ENCODE data around the gene GIMAP4.

GIMAP4 gene

DNA sequence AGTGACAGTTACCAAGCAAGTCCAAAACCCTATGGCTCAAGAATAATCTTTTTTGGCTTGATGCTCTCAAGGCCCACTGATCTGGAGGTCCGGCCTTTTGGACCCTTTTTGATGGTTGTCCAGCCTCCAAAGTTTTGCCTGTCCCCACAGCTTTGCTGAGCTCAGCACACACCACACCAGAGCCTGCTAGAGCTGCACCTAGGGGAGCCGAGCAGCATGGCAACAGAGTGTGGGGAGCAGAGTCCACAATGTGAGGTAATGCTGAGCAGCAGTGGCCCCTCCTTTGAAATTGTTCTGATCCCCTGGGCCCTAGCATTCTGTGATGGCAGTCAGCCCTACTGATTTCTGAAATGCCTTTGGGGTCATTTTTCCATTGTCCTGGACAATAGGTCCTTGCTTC, 43.2 kb upstream of the GIMAP4 start:
- TF ChIP-seq, protein P1, sequence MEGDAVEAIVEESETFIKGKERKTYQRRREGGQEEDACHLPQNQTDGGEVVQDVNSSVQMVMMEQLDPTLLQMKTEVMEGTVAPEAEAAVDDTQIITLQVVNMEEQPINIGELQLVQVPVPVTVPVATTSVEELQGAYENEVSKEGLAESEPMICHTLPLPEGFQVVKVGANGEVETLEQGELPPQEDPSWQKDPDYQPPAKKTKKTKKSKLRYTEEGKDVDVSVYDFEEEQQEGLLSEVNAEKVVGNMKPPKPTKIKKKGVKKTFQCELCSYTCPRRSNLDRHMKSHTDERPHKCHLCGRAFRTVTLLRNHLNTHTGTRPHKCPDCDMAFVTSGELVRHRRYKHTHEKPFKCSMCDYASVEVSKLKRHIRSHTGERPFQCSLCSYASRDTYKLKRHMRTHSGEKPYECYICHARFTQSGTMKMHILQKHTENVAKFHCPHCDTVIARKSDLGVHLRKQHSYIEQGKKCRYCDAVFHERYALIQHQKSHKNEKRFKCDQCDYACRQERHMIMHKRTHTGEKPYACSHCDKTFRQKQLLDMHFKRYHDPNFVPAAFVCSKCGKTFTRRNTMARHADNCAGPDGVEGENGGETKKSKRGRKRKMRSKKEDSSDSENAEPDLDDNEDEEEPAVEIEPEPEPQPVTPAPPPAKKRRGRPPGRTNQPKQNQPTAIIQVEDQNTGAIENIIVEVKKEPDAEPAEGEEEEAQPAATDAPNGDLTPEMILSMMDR (IDR thresholded peaks at IDR 0.05; ENCODE audit: insufficient read depth, low read length): no peak
- TF ChIP-seq GABPA (IDR thresholded peaks at IDR 0.05; ENCODE audit: low read depth): no peak
- TF ChIP-seq, protein P2, sequence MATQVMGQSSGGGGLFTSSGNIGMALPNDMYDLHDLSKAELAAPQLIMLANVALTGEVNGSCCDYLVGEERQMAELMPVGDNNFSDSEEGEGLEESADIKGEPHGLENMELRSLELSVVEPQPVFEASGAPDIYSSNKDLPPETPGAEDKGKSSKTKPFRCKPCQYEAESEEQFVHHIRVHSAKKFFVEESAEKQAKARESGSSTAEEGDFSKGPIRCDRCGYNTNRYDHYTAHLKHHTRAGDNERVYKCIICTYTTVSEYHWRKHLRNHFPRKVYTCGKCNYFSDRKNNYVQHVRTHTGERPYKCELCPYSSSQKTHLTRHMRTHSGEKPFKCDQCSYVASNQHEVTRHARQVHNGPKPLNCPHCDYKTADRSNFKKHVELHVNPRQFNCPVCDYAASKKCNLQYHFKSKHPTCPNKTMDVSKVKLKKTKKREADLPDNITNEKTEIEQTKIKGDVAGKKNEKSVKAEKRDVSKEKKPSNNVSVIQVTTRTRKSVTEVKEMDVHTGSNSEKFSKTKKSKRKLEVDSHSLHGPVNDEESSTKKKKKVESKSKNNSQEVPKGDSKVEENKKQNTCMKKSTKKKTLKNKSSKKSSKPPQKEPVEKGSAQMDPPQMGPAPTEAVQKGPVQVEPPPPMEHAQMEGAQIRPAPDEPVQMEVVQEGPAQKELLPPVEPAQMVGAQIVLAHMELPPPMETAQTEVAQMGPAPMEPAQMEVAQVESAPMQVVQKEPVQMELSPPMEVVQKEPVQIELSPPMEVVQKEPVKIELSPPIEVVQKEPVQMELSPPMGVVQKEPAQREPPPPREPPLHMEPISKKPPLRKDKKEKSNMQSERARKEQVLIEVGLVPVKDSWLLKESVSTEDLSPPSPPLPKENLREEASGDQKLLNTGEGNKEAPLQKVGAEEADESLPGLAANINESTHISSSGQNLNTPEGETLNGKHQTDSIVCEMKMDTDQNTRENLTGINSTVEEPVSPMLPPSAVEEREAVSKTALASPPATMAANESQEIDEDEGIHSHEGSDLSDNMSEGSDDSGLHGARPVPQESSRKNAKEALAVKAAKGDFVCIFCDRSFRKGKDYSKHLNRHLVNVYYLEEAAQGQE (IDR thresholded peaks at IDR 0.05; ENCODE audit: insufficient replicate concordance, low read depth): no peak
- TF ChIP-seq SPI1 (IDR thresholded peaks at IDR 0.05; ENCODE audit: borderline replicate concordance, low read depth): no peak
- no peak for TF ChIP-seq POLR2AphosphoS5 (IDR thresholded peaks at IDR 0.05; ENCODE audit: low read depth)
- H3K27ac ChIP-seq (replicated peaks): no peak overlapping the region

DNA sequence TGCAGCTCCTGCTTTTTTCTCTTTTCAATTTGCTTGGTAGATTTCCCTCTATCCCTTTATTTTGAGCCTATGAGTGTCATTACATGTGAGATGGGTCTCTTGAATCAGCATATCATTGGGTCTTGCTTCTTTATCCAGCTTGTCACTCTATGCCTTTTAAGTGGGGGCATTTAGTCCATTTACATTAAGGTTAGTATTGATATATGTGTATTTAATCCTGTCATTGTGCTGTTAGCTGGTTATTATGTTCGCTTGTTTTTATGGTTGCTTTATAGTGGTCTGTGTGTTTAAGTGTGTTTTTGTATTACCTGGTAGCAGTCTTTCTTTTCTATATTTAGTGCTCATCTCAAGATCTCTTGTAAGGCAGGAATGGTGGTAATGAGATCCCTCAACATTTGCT, 35.5 kb upstream of the GIMAP4 start:
- Histone ChIP-seq H3K27ac (replicated peaks) (no peak overlapping the region), H3K27me3 (ENCODE audit: insufficient read depth, poor library complexity, severe bottlenecking) (peaks cover 3% of the 10 kb centered on the region), H3K4me3 (replicated peaks; ENCODE audit: insufficient read depth, low read length) (no peak overlapping the region)
- no peak for DNase-seq (ENCODE audit: low read depth in 1 of 2, low spot score in 1 of 2)
- TF ChIP-seq, protein P1 (IDR thresholded peaks at IDR 0.05; ENCODE audit: insufficient read depth, low read length): no peak
- TF ChIP-seq GABPA (IDR thresholded peaks at IDR 0.05; ENCODE audit: low read depth): no peak
- TF ChIP-seq SPI1 (IDR thresholded peaks at IDR 0.05; ENCODE audit: borderline replicate concordance, low read depth): no peak
- TF ChIP-seq, protein P2 (IDR thresholded peaks at IDR 0.05; ENCODE audit: insufficient replicate concordance, low read depth): no peak

More for the DNA sequence above, 43.2 kb upstream of the GIMAP4 start:
- no peak overlapping the region for H3K4me3 ChIP-seq (replicated peaks; ENCODE audit: insufficient read depth, low read length)
- DNase-seq (ENCODE audit: low read depth in 1 of 2, low spot score in 1 of 2): no peak
- no peaks in the 10 kb centered on the region for H3K27me3 ChIP-seq (ENCODE audit: insufficient read depth, poor library complexity, severe bottlenecking)

DNA sequence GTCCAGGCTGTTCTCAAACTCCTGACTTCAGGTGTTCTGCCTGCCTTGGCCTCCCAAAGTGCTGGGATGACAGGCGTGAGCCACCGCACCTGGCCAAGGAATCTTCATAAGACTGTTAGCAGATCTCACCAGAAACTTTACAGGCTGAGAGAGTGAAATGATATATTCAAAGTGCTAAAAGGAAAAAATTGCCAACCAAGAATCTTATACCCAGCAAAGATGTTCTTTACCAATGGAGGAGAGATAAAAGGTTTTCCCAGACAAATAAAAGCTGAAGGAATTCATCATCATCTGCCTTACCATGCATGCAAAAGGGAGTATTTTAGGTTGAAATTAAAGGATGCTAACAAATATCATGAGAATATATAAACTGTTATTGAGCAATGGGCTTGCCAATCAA, 28.9 kb upstream of the GIMAP4 start:
- DNase-seq (ENCODE audit: low read depth in 1 of 2, low spot score in 1 of 2): no peak
- no peak for TF ChIP-seq POLR2AphosphoS5 (IDR thresholded peaks at IDR 0.05; ENCODE audit: low read depth)
- no peak for TF ChIP-seq SPI1 (IDR thresholded peaks at IDR 0.05; ENCODE audit: borderline replicate concordance, low read depth)
- TF ChIP-seq, protein P2 (IDR thresholded peaks at IDR 0.05; ENCODE audit: insufficient replicate concordance, low read depth): no peak
- no peak for TF ChIP-seq GABPA (IDR thresholded peaks at IDR 0.05; ENCODE audit: low read depth)
- TF ChIP-seq, protein P1 (IDR thresholded peaks at IDR 0.05; ENCODE audit: insufficient read depth, low read length): no peak
- no peak overlapping the region for H3K4me3 ChIP-seq (replicated peaks; ENCODE audit: insufficient read depth, low read length)

More for the DNA sequence above, 28.9 kb upstream of the GIMAP4 start:
- Histone ChIP-seq H3K27me3 (ENCODE audit: insufficient read depth, poor library complexity, severe bottlenecking) (no peaks in the 10 kb centered on the region), H3K27ac (replicated peaks) (no peak overlapping the region)

All from HL-60 (cell line).